ENCODE data around the gene ACP4. TPM values are rescaled to one million over a fixed set of nuclear protein-coding genes. Genes with fewer than 3 reads are reported as not detected.

The ACP4 gene
- total RNA-seq, 2 experiments from 2014 or later, result not detected

- Mint-ChIP-seq H3K27me3 (no peaks in the 10 kb centered on the region), H3K27ac (no peak overlapping the region), H3K9me3 (ENCODE audit: low read depth) (no peaks in the 10 kb centered on the region), H3K4me1 (peaks cover 6% of the 10 kb centered on the region), H3K36me3 (ENCODE audit: low read depth) (peaks cover 5% of the 10 kb centered on the region), H3K4me3 (no peak overlapping the region)
- DNase-seq (no peak), ATAC-seq (no peak)
- CTCF ChIA-PET, result interaction anchor here (0.6 to 1.8 kb wide), 6 partner anchors 11 to 274 kb away, joined by 3 to 6 read pairs (median 3); no protein-coding TSS in a partner anchor
- POLR2A ChIA-PET, result interaction anchor here (0.6 to 1.4 kb wide), 3 partner anchors 11 to 368 kb away, joined by 4 to 5 read pairs (median 4); no protein-coding TSS in a partner anchor
- intact Hi-C loops (cut with DNase I, micrococcal nuclease), result loop anchor here in 1 of 2 experiments (5.0 to 10.0 kb wide), 2 partner anchors 130 to 428 kb away; partner anchors contain the start of gene NAPSA
These were observed 2.3 kb downstream of the ACP4 start for GRCh38 chr19:50792272-50793250.

GRCh38 chr19:50793558-50794065 is 3.4 kb downstream of the ACP4 start:
- no peak overlapping the region for H3K27ac Mint-ChIP-seq
- intact Hi-C loops (cut with DNase I, micrococcal nuclease), result loop anchor here in 1 of 2 experiments (5.0 to 10.0 kb wide), 2 partner anchors 129 to 429 kb away; partner anchors contain the start of gene NAPSA
- H3K4me1 Mint-ChIP-seq, result peaks cover 6% of the 10 kb centered on the region
- CTCF ChIA-PET, result interaction anchor here (1.0 to 1.8 kb wide), 3 partner anchors 11 to 128 kb away, joined by 3 to 6 read pairs (median 4); no protein-coding TSS in a partner anchor
- POLR2A ChIA-PET, result no interaction called here
- H3K9me3 Mint-ChIP-seq (ENCODE audit: low read depth), result no peaks in the 10 kb centered on the region
- H3K4me3 Mint-ChIP-seq, result no peak overlapping the region
- H3K36me3 Mint-ChIP-seq (ENCODE audit: low read depth), result peaks cover 13% of the 10 kb centered on the region
- no peak for DNase-seq
- no peak for ATAC-seq
- no peaks in the 10 kb centered on the region for H3K27me3 Mint-ChIP-seq

DNA sequence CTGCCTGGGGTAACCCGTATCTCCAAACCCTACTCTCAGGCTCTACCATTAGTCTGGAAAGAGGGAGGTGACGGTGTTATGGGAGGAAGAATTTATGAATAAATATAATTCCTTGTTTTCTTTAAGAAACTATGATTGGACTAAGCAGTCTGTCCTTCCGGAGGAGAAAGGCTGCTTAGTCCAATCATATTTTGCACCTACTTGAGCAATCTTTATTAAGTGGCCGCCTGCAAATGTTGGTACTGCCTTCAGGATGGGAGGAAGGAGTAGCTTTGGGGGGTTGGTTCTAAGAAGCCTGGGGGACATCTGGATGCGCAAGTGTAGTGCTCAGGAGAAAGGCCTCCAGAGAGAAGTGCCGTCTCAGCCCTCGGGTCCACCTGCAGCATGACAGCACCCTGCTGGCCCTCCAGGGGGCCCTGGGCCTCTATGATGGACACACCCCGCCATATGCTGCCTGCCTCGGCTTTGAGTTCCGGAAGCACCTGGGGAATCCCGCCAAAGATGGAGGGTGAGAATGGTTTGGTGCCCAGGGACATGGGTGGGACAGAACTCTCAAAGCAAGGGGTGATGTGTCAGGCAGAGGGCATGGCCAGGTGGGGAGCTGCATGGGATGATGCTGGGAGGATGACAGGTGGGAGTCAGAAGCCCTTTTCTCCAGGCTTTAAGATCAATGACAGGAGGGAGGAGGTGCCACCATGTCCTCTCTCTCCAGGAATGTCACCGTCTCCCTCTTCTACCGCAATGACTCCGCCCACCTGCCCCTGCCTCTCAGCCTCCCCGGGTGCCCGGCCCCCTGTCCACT is 4.1 kb downstream of the ACP4 start:
- Mint-ChIP-seq H3K4me3 (no peak overlapping the region), H3K36me3 (ENCODE audit: low read depth) (peaks cover 19% of the 10 kb centered on the region), H3K27me3 (no peaks in the 10 kb centered on the region), H3K9me3 (ENCODE audit: low read depth) (no peaks in the 10 kb centered on the region), H3K27ac (no peak overlapping the region), H3K4me1 (peaks cover 6% of the 10 kb centered on the region)
- ChIA-PET POLR2A (interaction anchor here (0.9 to 1.4 kb wide), 2 partner anchors 10 kb away, joined by 3 to 5 read pairs; no protein-coding TSS in a partner anchor), CTCF (interaction anchor here (0.9 to 1.0 kb wide), 2 partner anchors 12 to 185 kb away, joined by 4 read pairs; no protein-coding TSS in a partner anchor)
- intact Hi-C loops (cut with DNase I, micrococcal nuclease), result loop anchor here in 1 of 2 experiments (5.0 to 10.0 kb wide), 2 partner anchors 128 to 429 kb away; partner anchors contain the start of gene NAPSA
- DNase-seq, result peak; percentile 58
- ATAC-seq, result peak; percentile 23

DNA sequence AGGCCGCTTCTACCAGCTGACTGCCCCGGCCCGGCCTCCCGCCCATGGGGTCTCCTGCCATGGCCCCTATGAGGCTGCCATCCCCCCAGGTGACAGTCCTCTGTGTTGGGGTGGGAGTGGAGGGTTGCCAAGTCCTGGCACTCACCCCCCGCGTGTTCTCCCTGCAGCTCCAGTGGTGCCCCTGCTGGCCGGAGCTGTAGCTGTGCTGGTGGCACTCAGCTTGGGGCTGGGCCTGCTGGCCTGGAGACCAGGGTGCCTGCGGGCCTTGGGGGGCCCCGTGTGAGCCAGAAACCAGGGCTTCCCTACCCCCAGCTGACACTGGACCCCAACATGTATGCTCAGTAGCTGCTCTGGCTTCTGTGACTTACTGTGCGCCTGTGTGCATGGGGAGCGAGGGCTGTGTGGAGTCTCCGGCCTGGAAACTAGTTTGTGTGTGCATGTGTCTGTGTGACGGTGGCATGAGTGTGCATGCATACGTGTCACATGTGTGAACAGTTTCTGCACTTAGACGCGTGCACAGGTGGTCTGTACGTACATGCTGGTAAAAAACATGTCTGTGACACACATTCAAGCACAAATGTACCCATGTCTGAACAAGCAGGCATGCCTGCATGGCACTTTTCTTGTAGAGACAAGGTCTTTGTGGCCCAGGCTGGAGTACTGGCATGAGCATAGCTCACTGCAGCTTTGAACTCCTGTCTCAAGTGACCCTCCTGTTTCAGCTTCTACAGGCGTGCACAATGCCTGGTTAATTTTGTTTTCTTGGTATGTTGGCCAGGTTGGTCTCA is 4.9 kb downstream of the ACP4 start:
- ChIA-PET CTCF (interaction anchor here (0.9 kb wide), 2 partner anchors 90 to 186 kb away, joined by 3 to 4 read pairs; no protein-coding TSS in a partner anchor), POLR2A (interaction anchor here (0.9 to 1.4 kb wide), 3 partner anchors 10 to 70 kb away, joined by 3 to 5 read pairs (median 3); no protein-coding TSS in a partner anchor)
- intact Hi-C loops (cut with DNase I, micrococcal nuclease), result loop anchor here in 1 of 2 experiments (5.0 to 10.0 kb wide), 2 partner anchors 127 to 430 kb away; partner anchors contain the start of gene NAPSA
- DNase-seq (peak; percentile 47), ATAC-seq (peak; percentile 27)
- Mint-ChIP-seq H3K27me3 (no peaks in the 10 kb centered on the region), H3K4me3 (peak overlapping the region; percentile 26), H3K36me3 (ENCODE audit: low read depth) (peaks cover 26% of the 10 kb centered on the region), H3K27ac (no peak overlapping the region), H3K9me3 (ENCODE audit: low read depth) (no peaks in the 10 kb centered on the region), H3K4me1 (peaks cover 6% of the 10 kb centered on the region)

DNA sequence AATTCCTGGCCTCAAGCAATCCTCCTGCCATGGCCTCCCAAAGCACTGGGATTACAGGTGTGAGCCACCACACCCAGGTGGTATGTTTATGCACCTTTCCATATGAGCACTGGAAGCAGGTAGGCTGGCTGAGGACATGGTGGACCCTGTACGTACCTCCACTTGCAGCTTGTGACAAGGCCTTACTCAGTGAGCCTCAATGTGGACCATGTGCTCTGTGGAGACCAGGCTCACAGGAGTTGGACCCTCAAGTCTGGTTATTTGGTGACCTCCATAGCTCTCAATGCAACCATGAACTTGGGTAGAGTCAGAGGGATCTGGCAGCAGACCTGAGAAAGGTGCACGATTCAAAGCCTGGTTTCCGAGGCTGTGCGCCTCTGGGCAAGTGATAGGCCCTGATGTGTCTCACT is 5.5 kb downstream of the ACP4 start:
- DNase-seq, result no peak
- H3K4me1 Mint-ChIP-seq, result peaks cover 8% of the 10 kb centered on the region
- H3K36me3 Mint-ChIP-seq (ENCODE audit: low read depth), result peaks cover 29% of the 10 kb centered on the region
- H3K27ac Mint-ChIP-seq, result no peak overlapping the region
- intact Hi-C loops (cut with DNase I, micrococcal nuclease), result loop anchor here in 1 of 2 experiments (10.0 kb wide), 1 partner anchor 431 kb away; the partner anchor contains the start of gene NAPSA
- H3K27me3 Mint-ChIP-seq, result no peaks in the 10 kb centered on the region
- H3K4me3 Mint-ChIP-seq, result no peak overlapping the region
- ChIA-PET POLR2A (interaction anchor here (0.9 to 1.4 kb wide), 4 partner anchors 9 to 71 kb away, joined by 3 to 5 read pairs (median 4); no protein-coding TSS in a partner anchor), CTCF (interaction anchor here (0.6 to 0.9 kb wide), 3 partner anchors 90 to 187 kb away, joined by 3 to 4 read pairs (median 4); no protein-coding TSS in a partner anchor)
- ATAC-seq, result peak; percentile 5
- H3K9me3 Mint-ChIP-seq (ENCODE audit: low read depth), result no peaks in the 10 kb centered on the region

GRCh38 chr19:50796128-50796633 is 6.0 kb downstream of the ACP4 start:
- POLR2A ChIA-PET, result interaction anchor here (1.0 kb wide), 1 partner anchor 9 kb away, joined by 4 read pairs; no protein-coding TSS in a partner anchor
- H3K36me3 Mint-ChIP-seq (ENCODE audit: low read depth), result peaks cover 34% of the 10 kb centered on the region
- H3K4me1 Mint-ChIP-seq, result peaks cover 13% of the 10 kb centered on the region
- peak; percentile 11 for ATAC-seq
- H3K27me3 Mint-ChIP-seq, result no peaks in the 10 kb centered on the region
- H3K9me3 Mint-ChIP-seq (ENCODE audit: low read depth), result no peaks in the 10 kb centered on the region
- H3K4me3 Mint-ChIP-seq, result no peak overlapping the region
- DNase-seq, result no peak
- CTCF ChIA-PET, result interaction anchor here (0.6 to 0.9 kb wide), 2 partner anchors 91 to 102 kb away, joined by 3 to 4 read pairs; no protein-coding TSS in a partner anchor
- no peak overlapping the region for H3K27ac Mint-ChIP-seq
- intact Hi-C loops (cut with DNase I, micrococcal nuclease), result loop anchor here in 1 of 2 experiments (10.0 kb wide), 1 partner anchor 431 kb away; the partner anchor contains the start of gene NAPSA

- H3K4me3 Mint-ChIP-seq, result no peak overlapping the region
- ATAC-seq (no peak), DNase-seq (no peak)
- H3K9me3 Mint-ChIP-seq (ENCODE audit: low read depth), result no peaks in the 10 kb centered on the region
- intact Hi-C loops (cut with DNase I, micrococcal nuclease), result loop anchor here in 1 of 2 experiments (10.0 kb wide), 1 partner anchor 432 kb away; the partner anchor contains the start of gene NAPSA
- CTCF ChIA-PET, result interaction anchor here (0.9 kb wide), 1 partner anchor 38 kb away, joined by 4 read pairs; no protein-coding TSS in a partner anchor
- no peak overlapping the region for H3K27ac Mint-ChIP-seq
- POLR2A ChIA-PET, result interaction anchor here (1.0 to 1.1 kb wide), 2 partner anchors 8 to 72 kb away, joined by 3 to 4 read pairs; no protein-coding TSS in a partner anchor
- H3K36me3 Mint-ChIP-seq (ENCODE audit: low read depth), result peaks cover 40% of the 10 kb centered on the region
- no peaks in the 10 kb centered on the region for H3K27me3 Mint-ChIP-seq
- peaks cover 15% of the 10 kb centered on the region for H3K4me1 Mint-ChIP-seq
These were observed 6.6 kb downstream of the ACP4 start for GRCh38 chr19:50796634-50797428.

GRCh38 chr19:50797429-50797780 is 7.2 kb downstream of the ACP4 start:
- Mint-ChIP-seq H3K27me3 (no peaks in the 10 kb centered on the region), H3K4me1 (peaks cover 21% of the 10 kb centered on the region), H3K36me3 (ENCODE audit: low read depth) (peaks cover 46% of the 10 kb centered on the region), H3K4me3 (no peak overlapping the region), H3K9me3 (ENCODE audit: low read depth) (no peaks in the 10 kb centered on the region), H3K27ac (no peak overlapping the region)
- CTCF ChIA-PET, result interaction anchor here (0.6 to 0.9 kb wide), 2 partner anchors 38 to 481 kb away, joined by 3 to 4 read pairs; no protein-coding TSS in a partner anchor
- intact Hi-C loops (cut with DNase I, micrococcal nuclease), result loop anchor here in 1 of 2 experiments (10.0 kb wide), 1 partner anchor 433 kb away; the partner anchor contains the start of gene NAPSA
- POLR2A ChIA-PET, result interaction anchor here (1.1 kb wide), 1 partner anchor 73 kb away, joined by 3 read pairs; no protein-coding TSS in a partner anchor
- no peak for DNase-seq
- no peak for ATAC-seq
